Measurements from ENCODE around the gene C20orf144.
"Not testable (repeated sequence)": the region's sequence is repeated elsewhere in the genome, so short reads cannot be mapped to it uniquely, and the experiment has no call there.

C20orf144 gene

DNA sequence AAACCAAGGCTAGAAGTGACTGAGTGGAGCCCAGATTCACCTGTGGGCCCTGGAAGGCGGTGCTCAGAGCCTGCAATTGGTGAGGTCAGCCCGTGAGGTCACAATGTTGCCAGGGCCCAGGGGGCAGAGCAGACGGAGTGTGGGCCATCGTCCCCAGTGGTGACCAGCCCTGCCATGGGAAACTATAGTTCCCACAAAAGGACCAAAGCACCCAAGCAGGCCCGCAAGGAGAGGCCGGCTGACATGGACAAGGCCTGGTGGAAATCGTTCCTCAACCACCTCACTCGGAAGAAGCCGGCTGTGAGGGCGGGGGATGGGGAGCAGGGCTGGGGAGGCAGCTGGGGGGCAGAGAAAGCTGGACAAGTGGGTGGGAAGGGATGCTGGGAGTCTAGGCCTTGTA lies at the start of gene C20orf144:
Gene C20orf144 (plus strand): TSS at position 156 of the 400 bp plus-strand sequence. CDS start 19 bp downstream, at position 175.
- no peak for DNase-seq

DNA sequence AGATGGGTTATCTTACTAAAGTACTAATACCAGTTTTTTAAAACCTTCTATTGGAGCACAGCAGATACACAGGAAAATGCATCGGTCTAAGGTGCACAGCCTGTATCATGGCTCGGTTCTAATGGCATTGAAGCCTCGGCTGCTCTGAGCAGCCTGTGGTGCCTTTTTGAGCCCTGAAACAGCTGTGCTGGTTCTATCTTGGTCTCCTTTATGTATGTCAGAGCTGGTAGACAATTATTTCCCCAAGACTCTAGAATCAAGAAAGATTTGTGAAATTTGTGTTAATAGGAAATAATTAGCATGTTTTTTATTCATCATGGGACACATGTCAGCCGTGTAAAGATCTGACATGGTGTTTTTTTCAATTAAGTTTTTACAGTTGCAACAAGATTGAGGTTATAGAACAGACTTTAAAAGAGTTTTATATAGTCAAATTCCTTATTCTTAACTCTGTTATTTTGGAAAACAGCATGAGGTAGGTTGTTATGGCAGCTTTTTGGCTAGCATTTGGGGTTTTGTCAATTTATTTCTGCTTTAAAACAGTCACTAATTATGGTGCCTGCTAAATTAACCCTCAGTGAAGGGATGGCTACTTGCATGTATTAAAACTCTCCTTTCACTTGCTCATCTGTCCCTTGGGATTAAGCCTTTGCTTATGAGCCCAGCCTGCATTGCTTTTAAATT lies 40.3 kb upstream of the C20orf144 start:
- no peak for DNase-seq

DNA sequence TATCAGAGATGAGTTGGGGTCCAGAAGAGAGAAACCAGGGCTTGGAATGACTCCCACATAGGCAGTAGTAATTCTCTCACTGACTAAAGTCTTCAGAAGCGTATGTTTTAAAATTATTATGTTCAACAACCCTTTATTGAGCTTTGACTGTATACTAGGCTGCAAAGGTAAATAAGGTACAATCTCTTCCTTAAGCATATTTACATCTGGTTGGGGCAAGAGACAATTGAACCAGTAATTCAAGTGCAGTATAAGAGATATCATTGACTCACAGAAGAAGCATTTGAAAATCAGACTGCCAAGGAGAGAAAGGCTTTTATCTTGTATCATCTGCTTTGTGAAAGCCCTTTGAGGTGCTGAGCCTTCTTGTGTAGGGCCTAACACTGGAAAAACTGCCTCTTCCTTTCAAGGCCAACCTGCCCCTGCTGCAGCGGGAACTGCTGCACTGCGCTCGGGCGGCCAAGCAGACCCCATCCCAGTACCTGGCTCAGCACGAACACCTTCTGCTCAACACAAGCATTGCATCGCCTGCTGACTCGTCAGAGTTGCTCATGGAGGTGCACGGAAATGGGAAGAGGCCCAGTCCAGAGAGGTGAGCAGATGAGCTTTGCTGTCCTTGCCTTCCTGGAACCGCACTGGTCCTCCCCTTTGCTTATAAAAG lies 39.3 kb upstream of the C20orf144 start:
- no peak for DNase-seq

GRCh38 chr20:33624399-33624798 lies 37.7 kb upstream of the C20orf144 start:
- DNase-seq, result no peak

DNA sequence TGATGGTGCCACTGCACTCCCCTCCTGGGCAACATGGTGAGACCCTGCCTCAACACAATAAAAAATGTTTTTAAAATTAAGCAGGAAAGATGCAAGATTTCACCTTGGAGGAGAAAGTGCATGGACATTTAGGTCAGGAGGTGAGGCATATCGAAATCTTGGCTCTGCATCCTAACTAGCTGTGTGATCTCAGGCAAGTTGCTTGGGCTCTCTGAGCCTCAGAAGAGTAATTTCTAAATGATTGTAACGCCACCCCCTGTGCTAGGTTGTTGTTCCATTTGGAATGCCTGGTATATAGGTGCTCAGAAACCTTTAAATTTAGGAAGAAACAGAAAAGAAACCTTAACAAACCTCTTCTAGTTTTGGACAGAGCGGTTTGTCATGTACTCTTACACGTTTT lies 35.9 kb upstream of the C20orf144 start:
- no peak for DNase-seq

GRCh38 chr20:33627577-33628216 lies 34.4 kb upstream of the C20orf144 start:
- no peak for DNase-seq

DNA sequence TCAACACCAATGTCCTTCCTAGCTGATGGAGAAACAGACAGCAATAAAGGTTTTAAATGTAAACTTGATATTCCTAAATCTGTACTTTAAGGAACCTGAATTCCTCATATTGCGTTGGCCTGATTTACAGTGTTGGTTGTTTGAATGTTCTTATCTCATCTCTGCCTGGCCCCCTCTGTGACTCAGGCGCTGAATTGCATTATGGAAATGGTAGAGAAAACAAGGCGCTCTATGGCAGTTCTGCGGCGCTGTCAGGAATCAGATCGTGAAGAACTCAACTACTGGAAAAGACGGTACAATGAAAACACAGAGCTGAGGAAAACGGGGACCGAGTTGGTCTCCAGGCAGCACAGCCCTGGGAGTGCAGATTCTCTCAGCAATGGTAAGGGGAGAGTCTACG lies 32.6 kb upstream of the C20orf144 start:
- no peak for DNase-seq

DNA sequence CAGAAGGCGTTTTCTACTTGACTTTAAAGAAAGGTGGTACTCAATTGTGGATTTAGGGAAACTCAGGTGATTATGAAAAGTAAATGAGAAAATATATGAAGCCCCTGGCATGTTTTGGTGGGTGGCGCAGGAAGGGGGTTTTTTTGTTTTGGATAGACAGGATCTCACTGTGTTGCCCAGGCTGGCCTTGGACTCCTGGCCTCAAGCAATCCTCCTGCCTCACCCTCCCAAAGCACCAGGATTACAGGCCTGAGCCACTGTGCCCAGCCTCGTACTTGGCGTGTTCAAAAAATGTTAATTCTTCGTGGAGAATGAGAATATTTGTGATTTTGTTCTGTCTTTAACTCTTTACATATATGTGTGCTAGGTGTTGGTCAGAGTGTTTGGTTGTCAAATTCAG lies 32.1 kb upstream of the C20orf144 start:
- no peak for DNase-seq

- no peak for DNase-seq
Observed at GRCh38 chr20:33630507-33630906, 31.6 kb upstream of the C20orf144 start.

GRCh38 chr20:33631910-33632309 lies 30.2 kb upstream of the C20orf144 start:
- DNase-seq, result not testable (repeated sequence)

- DNase-seq, result no peak
Observed at GRCh38 chr20:33635341-33635740, 26.8 kb upstream of the C20orf144 start.

DNA sequence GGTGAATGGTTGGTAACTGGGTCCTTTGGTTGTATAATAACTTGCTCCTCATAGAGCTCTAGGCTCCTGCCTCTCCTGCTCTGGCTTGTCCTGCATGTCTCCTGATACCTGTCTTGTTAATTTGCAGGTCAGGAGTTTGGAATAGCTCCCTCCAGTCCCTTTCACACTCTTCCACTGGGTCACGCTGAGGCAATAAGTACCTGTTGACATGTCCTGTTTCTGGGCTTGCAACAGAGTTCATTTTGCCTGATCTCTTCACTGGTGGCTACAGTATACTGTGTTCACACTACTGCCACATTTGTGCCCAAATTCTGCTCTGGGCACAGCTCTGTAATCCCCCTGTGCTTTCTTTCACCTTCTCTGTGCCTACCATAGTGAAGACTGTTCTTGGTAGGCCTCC lies 25.4 kb upstream of the C20orf144 start:
- DNase-seq, result no peak

DNA sequence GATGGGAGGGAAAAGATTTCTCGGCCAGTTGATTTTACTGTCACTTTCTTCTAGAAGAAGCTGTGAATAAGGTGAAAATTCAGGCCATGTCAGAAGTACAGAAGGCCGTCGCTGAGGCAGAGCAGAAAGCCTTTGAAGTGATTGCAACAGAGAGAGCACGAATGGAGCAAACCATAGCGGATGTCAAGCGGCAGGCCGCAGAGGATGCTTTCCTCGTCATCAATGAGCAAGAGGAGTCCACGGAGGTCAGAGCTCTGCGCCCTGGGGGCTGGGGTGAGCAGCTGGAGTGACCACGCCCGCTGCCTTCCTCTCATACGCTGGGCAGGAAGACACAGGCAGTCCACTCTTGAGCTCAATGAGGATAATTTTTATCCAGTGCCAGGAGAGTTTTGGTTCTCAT lies 21.8 kb upstream of the C20orf144 start:
- DNase-seq, result no peak

DNA sequence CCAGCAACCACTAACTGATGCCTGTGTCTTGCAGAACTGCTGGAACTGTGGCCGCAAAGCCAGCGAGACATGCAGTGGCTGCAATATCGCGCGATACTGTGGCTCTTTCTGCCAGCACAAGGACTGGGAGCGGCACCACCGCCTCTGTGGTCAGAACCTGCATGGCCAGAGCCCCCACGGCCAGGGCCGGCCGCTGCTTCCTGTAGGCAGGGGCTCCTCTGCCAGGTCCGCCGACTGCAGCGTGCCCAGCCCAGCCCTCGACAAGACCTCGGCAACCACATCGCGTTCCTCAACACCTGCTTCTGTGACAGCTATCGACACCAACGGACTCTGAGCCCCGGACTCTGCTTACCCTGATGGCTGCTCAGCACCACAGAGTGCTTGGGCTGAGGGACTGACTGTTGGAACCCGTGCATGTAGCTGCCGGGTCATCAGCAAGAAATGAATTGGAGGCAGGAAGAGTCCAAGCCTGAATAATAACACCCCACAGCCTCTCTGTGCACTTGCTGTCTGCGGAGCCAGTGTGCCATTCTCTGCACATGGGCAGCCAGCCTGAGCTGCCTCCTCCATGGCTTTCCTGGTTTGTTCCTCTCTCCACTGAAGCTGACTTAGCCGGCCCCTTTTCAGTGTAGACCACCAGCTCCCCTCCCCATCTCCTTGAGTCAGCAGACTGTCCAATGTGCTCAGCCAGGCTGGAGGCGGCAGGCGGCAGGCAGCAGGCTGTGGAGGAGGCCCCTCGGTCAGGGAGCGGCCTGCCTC lies 17.6 kb upstream of the C20orf144 start:
- DNase-seq, result no peak

GRCh38 chr20:33645072-33645358 lies 17.1 kb upstream of the C20orf144 start:
- DNase-seq, result no peak

- DNase-seq, result no peak
Observed at GRCh38 chr20:33645396-33645795, 16.7 kb upstream of the C20orf144 start.

DNA sequence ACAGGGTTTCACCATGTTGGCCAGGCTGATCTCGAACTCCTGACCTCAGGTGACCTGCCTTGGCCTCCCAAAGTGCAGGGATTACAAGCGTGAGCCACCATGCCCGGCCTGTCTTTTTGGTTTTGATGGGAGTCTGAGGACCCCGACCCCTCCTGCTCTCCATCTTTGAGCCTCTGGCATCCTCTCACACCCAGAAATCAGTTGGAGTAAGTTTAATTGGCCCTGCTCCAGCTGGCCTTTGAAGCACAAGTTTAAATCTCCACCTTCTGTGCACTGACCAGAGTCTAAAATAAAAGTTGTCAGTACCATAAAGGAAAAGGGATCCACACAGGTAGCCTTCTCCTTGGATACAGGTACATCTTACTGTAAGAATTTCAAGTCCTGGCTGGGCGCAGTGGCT lies 15.9 kb upstream of the C20orf144 start:
- DNase-seq, result no peak

DNA sequence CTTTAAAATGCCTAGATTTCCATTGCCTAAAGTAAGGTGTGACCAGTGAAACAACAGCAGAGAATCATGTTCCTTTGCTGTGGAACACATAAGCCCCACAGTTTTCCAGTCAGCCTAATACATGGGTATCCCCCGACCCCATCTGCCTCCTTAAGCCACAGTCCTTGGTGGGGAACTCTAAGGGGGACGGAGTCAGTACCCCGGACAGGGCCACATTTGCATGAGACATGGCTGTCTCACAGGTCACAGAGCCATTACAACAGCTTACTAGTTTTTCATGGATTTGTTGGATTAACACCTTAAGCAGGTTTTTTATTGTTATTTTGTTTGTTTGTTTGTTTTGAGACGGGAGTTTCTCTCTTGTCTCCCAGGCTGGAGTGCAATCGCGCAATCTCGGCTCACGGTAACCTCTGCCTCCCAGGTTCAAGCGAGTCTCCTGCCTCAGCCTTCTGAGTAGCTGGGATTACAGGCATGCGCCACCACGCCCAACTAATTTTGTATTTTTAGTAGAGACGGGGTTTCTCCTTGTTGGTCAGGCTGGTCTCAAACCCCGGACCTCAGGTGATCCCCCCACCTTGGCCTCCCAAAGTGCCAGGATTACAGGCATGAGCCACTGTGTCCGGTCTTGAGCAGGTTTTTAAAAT lies 15.0 kb upstream of the C20orf144 start:
- not testable (repeated sequence) for DNase-seq

DNA sequence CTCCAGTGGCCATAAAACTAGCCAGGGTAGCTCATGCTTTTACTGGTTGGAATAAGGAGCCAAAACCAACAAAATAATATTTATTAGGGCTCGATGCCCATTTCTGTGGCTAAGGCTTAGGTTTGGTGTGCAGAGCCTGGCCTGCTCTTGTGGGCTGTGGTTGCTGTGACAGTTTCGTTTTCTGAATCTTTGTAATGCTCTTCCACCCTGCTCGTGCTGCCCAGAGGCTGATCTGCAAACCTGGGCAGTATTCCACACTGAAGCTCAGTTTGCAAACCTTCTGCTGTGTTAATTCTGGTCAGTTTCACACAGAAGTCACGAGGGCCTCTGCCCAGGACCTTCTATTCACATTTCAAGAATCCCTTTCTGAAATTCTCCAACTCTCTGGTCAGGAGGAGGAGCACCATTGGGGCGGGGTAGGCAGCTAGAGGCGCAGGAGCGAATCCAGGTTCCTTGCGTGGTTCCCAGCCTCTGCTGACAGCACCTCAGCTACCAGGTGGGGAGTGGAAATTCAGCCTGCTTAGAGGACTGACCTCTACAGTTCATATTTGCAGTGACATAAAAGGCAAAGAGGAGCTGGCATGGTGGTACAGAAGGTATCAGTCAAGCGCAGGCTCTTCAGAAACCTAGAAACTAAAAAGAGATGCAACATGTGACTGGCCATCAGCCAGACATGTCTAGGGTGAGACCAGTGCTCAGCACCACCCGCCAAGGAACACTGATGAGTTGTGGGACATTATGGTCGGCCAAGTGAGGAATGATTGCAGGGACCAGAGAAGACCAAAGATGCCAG lies 14.3 kb upstream of the C20orf144 start:
- DNase-seq, result peak; percentile 63

GRCh38 chr20:33648396-33649004 lies 13.6 kb upstream of the C20orf144 start:
- no peak for DNase-seq

GRCh38 chr20:33649201-33649681 lies 12.9 kb upstream of the C20orf144 start:
- no peak for DNase-seq
